GM23338 (cell line): ENCODE data around the gene NDUFAF8. TPM values are rescaled to one million over a fixed set of nuclear protein-coding genes. Genes with fewer than 3 reads are reported as not detected.

Experiments used
- ATAC-seq: fragments of 200-7000 bp; cut with Tn5 transposase; 3 replicates; pipeline ENCODE4 v1.9.1; 2020
- DNase-seq: peaks from one replicate; pipeline ENCODE4 v3.0.0-alpha.2; 2015; ENCODE audit warnings: low spot score
- H2AFZ ChIP-seq: fragments of 200-600 bp; sonication (generic); 2 replicates; pipeline ENCODE4 v1.8.0; 2016; ENCODE audit warnings: antibody characterized with exemption, mild to moderate bottlenecking, moderate library complexity
- H3F3A ChIP-seq: fragments of 200-600 bp; sonication (generic); replicated peaks from 2 replicates; pipeline ENCODE4 v1.8.0; 2017; ENCODE audit warnings: antibody characterized with exemption, mixed run types, low read depth
- H3K27ac ChIP-seq: fragments of 200-600 bp; sonication (generic); 2 replicates; pipeline ENCODE4 v1.6.1; 2016; ENCODE audit warnings: low read depth
- H3K27me3 ChIP-seq: fragments of 200-600 bp; sonication (generic); 2 replicates; pipeline ENCODE4 v1.8.0; 2016; ENCODE audit warnings: mild to moderate bottlenecking, mixed run types, moderate library complexity; ENCODE audit not compliant: insufficient read depth
- H3K36me3 ChIP-seq: fragments of 200-600 bp; sonication (generic); 2 replicates; pipeline ENCODE4 v1.8.0; 2016; ENCODE audit warnings: mild to moderate bottlenecking; ENCODE audit not compliant: insufficient read depth
- H3K4me1 ChIP-seq: fragments of 200-600 bp; sonication (generic); 2 replicates; pipeline ENCODE4 v1.8.0; 2016; ENCODE audit warnings: mild to moderate bottlenecking, moderate library complexity; ENCODE audit not compliant: insufficient read depth
- H3K4me2 ChIP-seq: fragments of 200-600 bp; sonication (generic); 2 replicates; pipeline ENCODE4 v1.7.1; 2017; ENCODE audit warnings: mixed run types
- H3K4me3 ChIP-seq: fragments of 200-600 bp; sonication (generic); 2 replicates; pipeline ENCODE4 v1.6.1; 2016; ENCODE audit warnings: mixed run types
- H3K79me2 ChIP-seq: fragments of 200-600 bp; sonication (generic); replicated peaks from 2 replicates; pipeline ENCODE4 v1.8.0; 2017; ENCODE audit warnings: mild to moderate bottlenecking; ENCODE audit not compliant: insufficient read depth
- H3K9me2 ChIP-seq: fragments of 200-600 bp; sonication (generic); 2 replicates; pipeline ENCODE4 v1.8.0; 2017; ENCODE audit not compliant: insufficient read depth
- H4K20me1 ChIP-seq: fragments of 200-600 bp; sonication (generic); replicated peaks from 2 replicates; pipeline ENCODE4 v1.8.0; 2017; ENCODE audit warnings: mild to moderate bottlenecking; ENCODE audit not compliant: insufficient read depth
- H3K27ac Mint-ChIP-seq: 2 replicates; pipeline ENCODE4 v1.8.0; 2020; ENCODE audit warnings: inconsistent platforms, mild to moderate bottlenecking, moderate library complexity, mixed read lengths
- H3K27me3 Mint-ChIP-seq: 3 replicates; pipeline ENCODE4 v1.8.0; 2022; ENCODE audit warnings: low read depth, mild to moderate bottlenecking, moderate library complexity, mixed read lengths, inconsistent platforms; ENCODE audit not compliant: insufficient read depth, poor library complexity
- H3K36me3 Mint-ChIP-seq: 3 replicates; pipeline ENCODE4 v1.8.0; 2021; ENCODE audit warnings: low read depth, mild to moderate bottlenecking, inconsistent platforms, moderate library complexity, mixed read lengths
- H3K4me1 Mint-ChIP-seq: 3 replicates; pipeline ENCODE4 v1.8.0; 2020; ENCODE audit warnings: mild to moderate bottlenecking, inconsistent platforms, mixed read lengths
- H3K4me3 Mint-ChIP-seq: 3 replicates; pipeline ENCODE4 v1.8.0; 2021; ENCODE audit warnings: moderate library complexity, mild to moderate bottlenecking, inconsistent platforms, mixed read lengths
- H3K9me3 Mint-ChIP-seq: 3 replicates; pipeline ENCODE4 v1.8.0; 2020; ENCODE audit warnings: moderate library complexity, mild to moderate bottlenecking, inconsistent platforms, mixed read lengths
- CTCF ChIP-seq, 2 experiments: fragments of 200-600 bp in 1 of 2; sonication (generic) in 1 of 2; conservative IDR thresholded peaks; 2 replicates each; pipeline versions ENCODE4 v1.5.1 to v1.6.1; 2016 to 2017; ENCODE audit warnings: antibody characterized with exemption in 2 of 2, low read depth in 2 of 2, mild to moderate bottlenecking in 2 of 2, moderate library complexity in 1 of 2
- JUNB ChIP-seq: IDR thresholded peaks from one replicate; pipeline ENCODE4 v1.6.1; 2016; ENCODE audit warnings: antibody characterized with exemption; ENCODE audit not compliant: unreplicated experiment
- NANOG ChIP-seq: IDR thresholded peaks from 2 replicates; pipeline ENCODE4 v1.6.1; 2016; ENCODE audit warnings: antibody characterized with exemption, borderline replicate concordance
- POLR2AphosphoS5 ChIP-seq: IDR thresholded peaks from 2 replicates; pipeline ENCODE4 v1.6.1; 2016; ENCODE audit warnings: antibody characterized with exemption, low read depth
- ZNF114 ChIP-seq: fragments of 250-450 bp; sonication (Bioruptor Pico); IDR thresholded peaks from 2 replicates; pipeline ENCODE4 v1.5.0; 2020; ENCODE audit warnings: mild to moderate bottlenecking, moderate library complexity
- ZNF331 ChIP-seq: fragments of 250-450 bp; sonication (Bioruptor Pico); IDR thresholded peaks from 2 replicates; pipeline ENCODE4 v1.5.0; 2020; ENCODE audit warnings: low read depth, mild to moderate bottlenecking, moderate library complexity
- polyA plus RNA-seq: library from polyadenylated mRNA; unstranded; fragments of >200 nt; fragmentation: Nextera tagmentation; extraction: Ambion mirVana; gene quantifications from 2 replicates; pipeline ENCODE4 v1.2.1, GENCODE V29; 2016
- total RNA-seq: library from RNA; depleted of rRNA; stranded (reverse); fragments of >200 nt; shearing (Covaris generic); gene quantifications from 2 replicates; pipeline ENCODE4 v1.2.3, GENCODE V29; 2014
- TF ChIP-seq, protein P1 (sequence below): IDR thresholded peaks from 2 replicates; pipeline ENCODE4 v1.6.1; 2016; ENCODE audit warnings: antibody characterized with exemption

NDUFAF8 gene
- total and polyA plus RNA-seq, 2 experiments from 2014 or later: 21.5 to 156 TPM

GRCh38 chr17:81233316-81233715 is 5.8 kb upstream of the NDUFAF8 start:
- Histone ChIP-seq H3K27me3 (no peaks in the 10 kb centered on the region), H3K36me3 (no peaks in the 10 kb centered on the region), H3F3A (no peaks in the 10 kb centered on the region), H3K4me1 (no peaks in the 10 kb centered on the region), H3K4me2 (no peak overlapping the region), H4K20me1 (no peaks in the 10 kb centered on the region), H3K4me3 (no peak overlapping the region), H2AFZ (no peak overlapping the region), H3K27ac (no peak overlapping the region), H3K9me2 (no peaks in the 10 kb centered on the region), H3K79me2 (no peaks in the 10 kb centered on the region; the same call in none of the 2 replicates)
- ATAC-seq: no peak
- H3K9me3 Mint-ChIP-seq: no peaks in the 10 kb centered on the region
- H3K27me3 Mint-ChIP-seq: peaks cover 6% of the 10 kb centered on the region
- peaks cover 5% of the 10 kb centered on the region for H3K4me1 Mint-ChIP-seq
- no peak for DNase-seq
- TF ChIP-seq, protein P1, sequence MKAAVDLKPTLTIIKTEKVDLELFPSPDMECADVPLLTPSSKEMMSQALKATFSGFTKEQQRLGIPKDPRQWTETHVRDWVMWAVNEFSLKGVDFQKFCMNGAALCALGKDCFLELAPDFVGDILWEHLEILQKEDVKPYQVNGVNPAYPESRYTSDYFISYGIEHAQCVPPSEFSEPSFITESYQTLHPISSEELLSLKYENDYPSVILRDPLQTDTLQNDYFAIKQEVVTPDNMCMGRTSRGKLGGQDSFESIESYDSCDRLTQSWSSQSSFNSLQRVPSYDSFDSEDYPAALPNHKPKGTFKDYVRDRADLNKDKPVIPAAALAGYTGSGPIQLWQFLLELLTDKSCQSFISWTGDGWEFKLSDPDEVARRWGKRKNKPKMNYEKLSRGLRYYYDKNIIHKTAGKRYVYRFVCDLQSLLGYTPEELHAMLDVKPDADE: no peak
- no peak for TF ChIP-seq ZNF331
- no peak for TF ChIP-seq NANOG
- no peak for TF ChIP-seq ZNF114 (CRISPR knock-in tag)
- TF ChIP-seq JUNB: no peak
- TF ChIP-seq POLR2AphosphoS5: no peak
- no peak for TF ChIP-seq CTCF (conservative IDR thresholded peaks at IDR 0.05; ENCODE audit: low read depth in 2 of 2)
- no peak overlapping the region for H3K27ac Mint-ChIP-seq
- H3K36me3 Mint-ChIP-seq: peaks cover 15% of the 10 kb centered on the region
- no peak overlapping the region for H3K4me3 Mint-ChIP-seq

DNA sequence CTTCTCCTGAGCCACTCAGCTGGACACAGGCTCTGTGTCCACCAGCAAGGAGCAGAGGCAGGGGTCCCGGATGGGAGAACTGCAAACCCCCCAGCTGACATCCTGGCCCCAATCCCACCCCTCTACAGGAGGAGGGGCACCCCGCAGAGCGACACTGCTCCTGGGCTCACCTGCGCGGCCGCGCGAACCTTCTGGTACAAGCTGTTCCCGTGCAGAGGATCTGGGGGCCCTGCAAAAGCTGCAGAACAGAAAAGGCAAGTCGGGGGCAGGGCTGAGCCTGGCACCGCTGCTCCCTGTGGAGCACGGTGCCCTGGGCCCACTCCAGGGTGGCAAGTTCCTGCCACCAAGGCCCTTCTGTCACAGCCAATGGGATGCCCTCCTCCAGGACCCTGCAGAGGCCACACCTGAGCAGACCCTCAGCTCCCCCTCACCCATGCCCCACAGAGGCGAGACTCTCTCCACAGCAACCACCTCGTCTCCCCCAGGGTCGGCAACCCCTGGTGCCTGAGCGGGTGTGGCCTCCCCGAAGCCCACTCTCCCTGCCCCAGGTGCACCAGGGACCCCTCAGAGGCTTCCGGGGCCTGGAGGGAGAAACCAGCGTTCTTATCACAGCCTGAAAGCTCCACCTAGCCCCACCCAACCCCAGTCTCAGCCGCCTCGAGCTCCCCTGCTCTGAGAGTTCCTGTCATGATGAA is 5.2 kb upstream of the NDUFAF8 start:
- Histone ChIP-seq H3K36me3 (no peaks in the 10 kb centered on the region), H3K27me3 (no peaks in the 10 kb centered on the region), H2AFZ (no peak overlapping the region), H3K27ac (no peak overlapping the region), H3F3A (no peaks in the 10 kb centered on the region), H3K4me2 (no peak overlapping the region), H3K4me1 (no peaks in the 10 kb centered on the region), H3K79me2 (no peaks in the 10 kb centered on the region; the same call in none of the 2 replicates), H3K4me3 (no peak overlapping the region), H3K9me2 (no peaks in the 10 kb centered on the region), H4K20me1 (no peaks in the 10 kb centered on the region)
- ATAC-seq (no peak), DNase-seq (no peak)
- H3K4me3 Mint-ChIP-seq: no peak overlapping the region
- H3K4me1 Mint-ChIP-seq: peaks cover 5% of the 10 kb centered on the region
- H3K27ac Mint-ChIP-seq: no peak overlapping the region
- TF ChIP-seq, protein P1: no peak
- no peaks in the 10 kb centered on the region for H3K9me3 Mint-ChIP-seq
- peaks cover 15% of the 10 kb centered on the region for H3K36me3 Mint-ChIP-seq
- peaks cover 6% of the 10 kb centered on the region for H3K27me3 Mint-ChIP-seq
